Measurements from ENCODE around the gene PROCR.

The PROCR gene

DNA sequence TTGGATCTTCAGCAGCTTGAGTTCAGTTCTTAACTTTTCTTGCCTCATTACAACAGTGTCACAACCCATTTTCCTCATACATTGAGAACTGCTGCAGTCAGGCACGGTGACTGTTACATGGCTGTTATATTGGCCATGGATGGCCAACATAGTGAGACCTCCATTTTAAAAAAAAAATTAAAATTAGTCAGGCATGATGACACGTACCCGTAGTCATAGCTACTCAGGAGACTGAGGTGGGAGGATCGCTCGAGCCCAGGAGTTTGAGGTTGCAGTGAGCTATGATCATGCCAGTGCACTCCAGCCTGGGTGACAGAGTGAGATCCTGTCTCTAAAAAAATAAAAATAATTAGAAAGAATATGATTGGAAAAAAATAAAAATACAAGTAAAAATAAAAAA is 44.7 kb downstream of the PROCR start:
- Histone ChIP-seq H3K4me3 (ENCODE audit: low read depth in 1 of 2, low read length in 2 of 2) (no peak overlapping the region), H3K27me3 (ENCODE audit: control insufficient read depth in 1 of 2, insufficient read depth in 2 of 2, low read length in 2 of 2) (no peaks in the 10 kb centered on the region), H3K36me3 (ENCODE audit: control insufficient read depth in 1 of 2, insufficient read depth in 2 of 2, low read length in 2 of 2) (peaks cover 0 to 4% of the 10 kb centered on the region in 2 donors), H3K27ac (ENCODE audit: low read depth, low read length) (no peak overlapping the region), H3K9ac (ENCODE audit: low read depth in 1 of 2, low read length in 2 of 2) (no peak overlapping the region), H3K9me3 (ENCODE audit: control insufficient read depth in 1 of 2, low read length in 2 of 2) (no peaks in the 10 kb centered on the region), H3K4me1 (ENCODE audit: control insufficient read depth in 1 of 2, insufficient read depth in 2 of 2, low read length in 2 of 2) (no peaks in the 10 kb centered on the region)

DNA sequence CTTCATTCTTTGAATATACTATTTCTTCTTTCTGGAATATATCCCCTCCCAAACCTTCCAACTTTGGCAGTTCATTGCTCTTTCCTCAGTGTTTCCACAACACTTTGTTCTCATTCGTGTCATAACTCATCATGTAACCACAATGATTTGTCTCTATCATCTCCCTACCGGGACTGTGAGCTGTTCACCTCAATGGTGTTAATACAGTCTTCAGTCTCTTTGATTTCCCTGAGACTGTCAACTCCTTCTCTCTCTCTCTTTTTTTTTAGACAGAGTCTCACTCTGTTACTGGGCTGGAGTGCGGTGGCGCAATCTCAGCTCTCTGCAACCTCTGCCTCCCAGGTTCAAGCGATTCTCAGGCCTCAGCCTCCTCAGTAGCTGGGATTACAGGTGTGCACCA is 52.1 kb downstream of the PROCR start:
- H3K4me1 ChIP-seq (ENCODE audit: control insufficient read depth in 1 of 2, insufficient read depth in 2 of 2, low read length in 2 of 2): peaks cover 0 to 3% of the 10 kb centered on the region in 2 donors
- no peaks in the 10 kb centered on the region for H3K36me3 ChIP-seq (ENCODE audit: control insufficient read depth in 1 of 2, insufficient read depth in 2 of 2, low read length in 2 of 2)
- peaks cover 11% of the 10 kb centered on the region in 2 donors for H3K27me3 ChIP-seq (ENCODE audit: control insufficient read depth in 1 of 2, insufficient read depth in 2 of 2, low read length in 2 of 2)
- no peak overlapping the region for H3K9ac ChIP-seq (ENCODE audit: low read depth in 1 of 2, low read length in 2 of 2)
- no peaks in the 10 kb centered on the region for H3K9me3 ChIP-seq (ENCODE audit: control insufficient read depth in 1 of 2, low read length in 2 of 2)
- no peak overlapping the region for H3K27ac ChIP-seq (ENCODE audit: low read depth, low read length)
- no peak overlapping the region for H3K4me3 ChIP-seq (ENCODE audit: low read depth in 1 of 2, low read length in 2 of 2)

DNA sequence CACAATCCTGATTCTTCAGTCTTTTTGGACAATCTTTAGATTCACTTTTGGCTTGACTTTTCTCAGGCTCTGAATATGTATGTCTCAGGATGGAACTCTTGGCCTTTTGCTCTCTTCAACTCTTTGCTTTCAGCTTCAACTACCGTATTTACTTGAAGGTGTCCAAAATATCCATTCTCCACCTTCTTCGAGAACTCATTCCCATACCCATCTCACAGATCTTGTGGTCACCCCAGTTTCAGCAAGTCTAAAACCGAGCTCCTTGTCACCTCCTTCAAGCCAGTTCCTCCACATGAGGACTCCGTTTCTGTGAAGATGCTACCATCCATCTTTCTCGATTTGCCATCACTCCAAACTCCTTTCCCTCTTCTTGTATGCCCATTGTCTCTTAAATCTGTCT is 52.7 kb downstream of the PROCR start:
- H3K36me3 ChIP-seq (ENCODE audit: control insufficient read depth in 1 of 2, insufficient read depth in 2 of 2, low read length in 2 of 2): no peaks in the 10 kb centered on the region
- peaks cover 0 to 3% of the 10 kb centered on the region in 2 donors for H3K4me1 ChIP-seq (ENCODE audit: control insufficient read depth in 1 of 2, insufficient read depth in 2 of 2, low read length in 2 of 2)
- H3K27ac ChIP-seq (ENCODE audit: low read depth, low read length): no peak overlapping the region
- H3K9me3 ChIP-seq (ENCODE audit: control insufficient read depth in 1 of 2, low read length in 2 of 2): no peaks in the 10 kb centered on the region
- no peak overlapping the region for H3K9ac ChIP-seq (ENCODE audit: low read depth in 1 of 2, low read length in 2 of 2)
- H3K4me3 ChIP-seq (ENCODE audit: low read depth in 1 of 2, low read length in 2 of 2): no peak overlapping the region
- H3K27me3 ChIP-seq (ENCODE audit: control insufficient read depth in 1 of 2, insufficient read depth in 2 of 2, low read length in 2 of 2): peaks cover 11% of the 10 kb centered on the region in 2 donors

DNA sequence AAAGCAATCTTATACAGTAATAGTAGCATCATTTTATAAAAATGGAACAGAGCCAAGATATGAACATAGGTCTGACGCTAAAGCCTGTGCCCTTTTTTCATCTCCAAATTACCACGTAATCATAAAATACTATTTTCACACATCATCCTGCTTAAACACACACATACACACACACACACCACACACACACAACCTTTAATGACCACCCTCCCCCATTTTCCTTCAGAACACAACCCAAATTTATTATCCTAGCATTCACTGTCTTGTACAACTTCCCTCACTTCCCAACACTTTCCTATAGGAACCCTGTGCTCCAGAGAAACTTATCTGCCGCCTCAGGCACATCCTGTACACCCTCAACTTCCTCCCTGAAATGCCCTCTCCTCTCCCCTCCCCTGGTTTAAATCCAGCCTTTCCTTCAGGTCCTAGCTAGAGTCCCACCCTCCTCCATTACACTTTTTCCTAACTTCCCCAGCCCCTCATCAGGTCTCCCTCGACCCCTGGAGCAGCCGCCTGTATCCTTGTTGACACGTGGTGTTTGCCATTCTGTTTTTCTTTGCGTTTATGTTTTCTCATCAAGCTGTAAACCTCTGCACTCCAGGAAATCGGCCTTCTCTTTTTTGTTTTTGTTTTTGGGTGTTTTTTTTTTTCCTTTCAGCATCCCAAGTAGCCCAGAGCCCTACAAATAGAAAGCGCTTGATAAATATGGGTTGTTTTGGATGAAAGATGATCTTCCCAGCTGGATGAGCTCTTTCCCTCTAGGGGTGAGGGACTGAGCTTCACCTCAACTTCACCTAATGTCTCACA is 53.6 kb downstream of the PROCR start:
- no peak overlapping the region for H3K4me3 ChIP-seq (ENCODE audit: low read depth in 1 of 2, low read length in 2 of 2)
- H3K9me3 ChIP-seq (ENCODE audit: control insufficient read depth in 1 of 2, low read length in 2 of 2): no peaks in the 10 kb centered on the region
- no peaks in the 10 kb centered on the region for H3K36me3 ChIP-seq (ENCODE audit: control insufficient read depth in 1 of 2, insufficient read depth in 2 of 2, low read length in 2 of 2)
- no peak overlapping the region for H3K27ac ChIP-seq (ENCODE audit: low read depth, low read length)
- H3K9ac ChIP-seq (ENCODE audit: low read depth in 1 of 2, low read length in 2 of 2): no peak overlapping the region
- peaks cover 11% of the 10 kb centered on the region in 2 donors for H3K27me3 ChIP-seq (ENCODE audit: control insufficient read depth in 1 of 2, insufficient read depth in 2 of 2, low read length in 2 of 2)
- H3K4me1 ChIP-seq (ENCODE audit: control insufficient read depth in 1 of 2, insufficient read depth in 2 of 2, low read length in 2 of 2): peaks cover 0 to 3% of the 10 kb centered on the region in 2 donors

- H3K36me3 ChIP-seq (ENCODE audit: control insufficient read depth in 1 of 2, insufficient read depth in 2 of 2, low read length in 2 of 2): no peaks in the 10 kb centered on the region
- no peaks in the 10 kb centered on the region for H3K9me3 ChIP-seq (ENCODE audit: control insufficient read depth in 1 of 2, low read length in 2 of 2)
- H3K4me1 ChIP-seq (ENCODE audit: control insufficient read depth in 1 of 2, insufficient read depth in 2 of 2, low read length in 2 of 2): peaks cover 0 to 3% of the 10 kb centered on the region in 2 donors
- no peak within 1 kb of the TSS for H3K9ac ChIP-seq (ENCODE audit: low read depth in 1 of 2, low read length in 2 of 2)
- peak within 1 kb of the TSS; percentile 11 to 48 for H3K4me3 ChIP-seq (ENCODE audit: low read depth in 1 of 2, low read length in 2 of 2)
- H3K27ac ChIP-seq (ENCODE audit: low read depth, low read length): no peak within 1 kb of the TSS
- H3K27me3 ChIP-seq (ENCODE audit: control insufficient read depth in 1 of 2, insufficient read depth in 2 of 2, low read length in 2 of 2): peaks cover 11% of the 10 kb centered on the region in 2 donors
Observed at GRCh38 chr20:35226126-35226883, 54.4 kb downstream of the PROCR start, which contains the start of gene MMP24. Gene MMP24 (plus strand): TSS chr20:35226690. CDS start chr20:35226739, 49 bp downstream.
